ENCODE data around the gene CFAP45. TPM values are rescaled to one million over a fixed set of nuclear protein-coding genes. Genes with fewer than 3 reads are reported as not detected.
A peak's percentile ranks its signal among the peaks of the same experiment; 100 is the strongest.

The CFAP45 gene
- total RNA-seq, 4 donors from 2014 or later = 0.32 TPM; not detected in 3

GRCh38 chr1:159890390-159890789 lies 9.6 kb downstream of the CFAP45 start:
- Histone ChIP-seq H3K36me3 (no peaks in the 10 kb centered on the region), H3K4me3 (no peak overlapping the region), H3K27ac (peak overlapping the region in 3 of 4 donors; percentile 13 to 34 (median 20)), H3K9me3 (no peaks in the 10 kb centered on the region), H3K4me1 (peaks cover 0 to 11% (median 4%) of the 10 kb centered on the region in 4 donors), H3K27me3 (no peaks in the 10 kb centered on the region)
- intact Hi-C loops (cut with DNase I; ENCODE audit: low total_unique reads) = loop anchor here (5.0 kb wide), 1 partner anchor 93 kb away; no protein-coding TSS in a partner anchor
- DNase-seq = no peak
- no peak for TF ChIP-seq POLR2A (IDR thresholded peaks at IDR 0.05)
- no peak for TF ChIP-seq EP300 (IDR thresholded peaks at IDR 0.05; ENCODE audit: low read depth)
- no peak for TF ChIP-seq CTCF (IDR thresholded peaks at IDR 0.05)
- TF ChIP-seq POLR2AphosphoS5 (IDR thresholded peaks at IDR 0.05) = no peak
- in situ Hi-C loops (cut with MboI; ENCODE audit: low pct_ligation_motif_present in 1 of 4, low pct_unique_long_range_greater_than_20kb in 1 of 4, low sequenced_read_pairs in 3 of 4) = loop anchor here in 3 of 4 donors (5.0 to 10.0 kb wide), 2 partner anchors 93 to 106 kb away; partner anchors contain the start of gene DUSP23 (in 1 of the 3)
- WGBS, 2 donors (ENCODE audit: low coverage in 1 of 2) = 80 to 81% methylated on average over 6 to 8 of the region's 8 CpGs

GRCh38 chr1:159889821-159890252 lies 10.1 kb downstream of the CFAP45 start:
- no peak for TF ChIP-seq POLR2A (IDR thresholded peaks at IDR 0.05)
- TF ChIP-seq POLR2AphosphoS5 (IDR thresholded peaks at IDR 0.05) = no peak
- TF ChIP-seq EP300 (IDR thresholded peaks at IDR 0.05; ENCODE audit: low read depth) = no peak
- no peak for TF ChIP-seq CTCF (IDR thresholded peaks at IDR 0.05)
- peak overlapping the region; percentile 5 to 34 (median 16) for H3K27ac ChIP-seq
- WGBS, 2 donors (ENCODE audit: low coverage in 1 of 2) = 40% methylated on average over 2 of the region's 2 CpGs; no CpG with 5 or more reads in 1 of the 2 donors
- in situ Hi-C loops (cut with MboI; ENCODE audit: low pct_ligation_motif_present in 1 of 4, low pct_unique_long_range_greater_than_20kb in 1 of 4, low sequenced_read_pairs in 3 of 4) = loop anchor here (5.0 to 10.0 kb wide), 3 partner anchors 93 to 105 kb away; partner anchors contain the start of gene DUSP23 (in 1 of the 4)
- intact Hi-C loops (cut with DNase I; ENCODE audit: low total_unique reads) = loop anchor here (5.0 kb wide), 1 partner anchor 93 kb away; no protein-coding TSS in a partner anchor
- no peaks in the 10 kb centered on the region for H3K9me3 ChIP-seq
- no peak overlapping the region for H3K4me3 ChIP-seq
- no peak for DNase-seq
- H3K27me3 ChIP-seq = no peaks in the 10 kb centered on the region
- H3K4me1 ChIP-seq = peaks cover 0 to 11% (median 4%) of the 10 kb centered on the region in 4 donors
- H3K36me3 ChIP-seq = no peaks in the 10 kb centered on the region

- TF ChIP-seq POLR2AphosphoS5 (IDR thresholded peaks at IDR 0.05) (no peak), CTCF (IDR thresholded peaks at IDR 0.05) (no peak), EP300 (IDR thresholded peaks at IDR 0.05; ENCODE audit: low read depth) (no peak), POLR2A (IDR thresholded peaks at IDR 0.05) (no peak)
- peaks cover 0 to 11% (median 5%) of the 10 kb centered on the region in 4 donors for H3K4me1 ChIP-seq
- WGBS, 2 donors (ENCODE audit: low coverage in 1 of 2) = 93% methylated on average over 4 of the region's 4 CpGs; no CpG with 5 or more reads in 1 of the 2 donors
- no peak for DNase-seq
- H3K27ac ChIP-seq = peak overlapping the region in 3 of 4 donors; percentile 5 to 20 (median 13)
- intact Hi-C loops (cut with DNase I; ENCODE audit: low total_unique reads) = no loop called here
- no peak overlapping the region for H3K4me3 ChIP-seq
- in situ Hi-C loops (cut with MboI; ENCODE audit: low pct_ligation_motif_present in 1 of 4, low pct_unique_long_range_greater_than_20kb in 1 of 4, low sequenced_read_pairs in 3 of 4) = loop anchor here in 1 of 4 donors (5.0 kb wide), 1 partner anchor 97 kb away; no protein-coding TSS in a partner anchor
- no peaks in the 10 kb centered on the region for H3K27me3 ChIP-seq
- H3K36me3 ChIP-seq = no peaks in the 10 kb centered on the region
- H3K9me3 ChIP-seq = no peaks in the 10 kb centered on the region
Observed at GRCh38 chr1:159889202-159889601, 10.8 kb downstream of the CFAP45 start.

- in situ Hi-C loops (cut with MboI; ENCODE audit: low pct_ligation_motif_present in 1 of 4, low pct_unique_long_range_greater_than_20kb in 1 of 4, low sequenced_read_pairs in 3 of 4) (no loop called here), intact Hi-C loops (cut with DNase I; ENCODE audit: low total_unique reads) (no loop called here)
- WGBS, 2 donors (ENCODE audit: low coverage in 1 of 2) = 54 to 69% methylated on average over 3 to 8 of the region's 8 CpGs
- Histone ChIP-seq H3K27ac (no peak overlapping the region), H3K4me3 (no peak overlapping the region), H3K9me3 (no peaks in the 10 kb centered on the region), H3K4me1 (peaks cover 0 to 28% (median 15%) of the 10 kb centered on the region in 4 donors), H3K36me3 (no peaks in the 10 kb centered on the region), H3K27me3 (no peaks in the 10 kb centered on the region)
- DNase-seq = no peak
- TF ChIP-seq POLR2A (IDR thresholded peaks at IDR 0.05) = no peak
- no peak for TF ChIP-seq CTCF (IDR thresholded peaks at IDR 0.05)
- TF ChIP-seq EP300 (IDR thresholded peaks at IDR 0.05; ENCODE audit: low read depth) = no peak
- TF ChIP-seq POLR2AphosphoS5 (IDR thresholded peaks at IDR 0.05) = no peak
Observed at GRCh38 chr1:159884296-159884695, 15.7 kb downstream of the CFAP45 start.
